B cell (primary cell): ENCODE results near the gene LIME1.

ENCODE experiments used
- EZH2 ChIP-seq: IDR thresholded peaks from 2 replicates; pipeline ENCODE4 v1.6.1; 2012; ENCODE audit warnings: borderline replicate concordance, low read depth, mild to moderate bottlenecking, moderate library complexity, low read length; ENCODE audit not compliant: insufficient read depth, poor library complexity, severe bottlenecking
- TF ChIP-seq, protein P1 (sequence below): fragments of 200-600 bp; IDR thresholded peaks from one replicate; pipeline ENCODE4 v1.8.0; 2022; ENCODE audit warnings: antibody characterized with exemption, mild to moderate bottlenecking

DNA sequence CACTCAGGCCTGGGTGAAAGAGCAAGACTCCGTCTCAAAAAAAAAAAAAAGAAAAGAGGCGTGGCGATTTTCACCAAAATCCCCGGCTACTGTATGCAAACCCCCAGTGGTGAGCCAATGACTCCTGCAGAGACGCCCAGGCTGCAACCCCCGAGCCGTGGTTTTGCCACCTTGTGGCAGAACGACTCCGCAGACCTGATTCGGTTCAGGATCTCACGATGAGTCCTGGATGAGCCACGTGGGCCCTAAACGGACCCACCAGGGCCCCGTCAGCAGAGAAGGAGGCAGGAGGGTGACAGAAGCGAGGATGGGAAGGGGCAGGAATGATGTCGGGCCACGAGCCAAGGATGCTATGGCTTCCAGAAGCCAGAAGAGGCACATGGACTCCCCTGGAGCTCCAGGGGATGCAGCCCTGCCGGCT, 45.6 kb downstream of the LIME1 start:
- TF ChIP-seq, protein P1, sequence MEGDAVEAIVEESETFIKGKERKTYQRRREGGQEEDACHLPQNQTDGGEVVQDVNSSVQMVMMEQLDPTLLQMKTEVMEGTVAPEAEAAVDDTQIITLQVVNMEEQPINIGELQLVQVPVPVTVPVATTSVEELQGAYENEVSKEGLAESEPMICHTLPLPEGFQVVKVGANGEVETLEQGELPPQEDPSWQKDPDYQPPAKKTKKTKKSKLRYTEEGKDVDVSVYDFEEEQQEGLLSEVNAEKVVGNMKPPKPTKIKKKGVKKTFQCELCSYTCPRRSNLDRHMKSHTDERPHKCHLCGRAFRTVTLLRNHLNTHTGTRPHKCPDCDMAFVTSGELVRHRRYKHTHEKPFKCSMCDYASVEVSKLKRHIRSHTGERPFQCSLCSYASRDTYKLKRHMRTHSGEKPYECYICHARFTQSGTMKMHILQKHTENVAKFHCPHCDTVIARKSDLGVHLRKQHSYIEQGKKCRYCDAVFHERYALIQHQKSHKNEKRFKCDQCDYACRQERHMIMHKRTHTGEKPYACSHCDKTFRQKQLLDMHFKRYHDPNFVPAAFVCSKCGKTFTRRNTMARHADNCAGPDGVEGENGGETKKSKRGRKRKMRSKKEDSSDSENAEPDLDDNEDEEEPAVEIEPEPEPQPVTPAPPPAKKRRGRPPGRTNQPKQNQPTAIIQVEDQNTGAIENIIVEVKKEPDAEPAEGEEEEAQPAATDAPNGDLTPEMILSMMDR = no peak
- TF ChIP-seq EZH2 = no peak
